Stimulated activated CD4-positive, alpha-beta T cell treated with anti-CD3 and anti-CD28 coated beads, Interleukin-4, amount 100 ng/mL, for 24 hours (primary cell): ENCODE data around the gene GLTP.
"Not testable (repeated sequence)": the region's sequence is repeated elsewhere in the genome, so short reads cannot be mapped to it uniquely, and the experiment has no call there.

ENCODE experiments used
- DNase-seq: peaks from one replicate; pipeline ENCODE4 v3.0.0-alpha.2; 2020

GLTP gene

GRCh38 chr12:109876406-109876805 lies 3.9 kb downstream of the GLTP start:
- DNase-seq: no peak

- no peak for DNase-seq
These were observed 4.7 kb downstream of the GLTP start for GRCh38 chr12:109875572-109876131.

DNA sequence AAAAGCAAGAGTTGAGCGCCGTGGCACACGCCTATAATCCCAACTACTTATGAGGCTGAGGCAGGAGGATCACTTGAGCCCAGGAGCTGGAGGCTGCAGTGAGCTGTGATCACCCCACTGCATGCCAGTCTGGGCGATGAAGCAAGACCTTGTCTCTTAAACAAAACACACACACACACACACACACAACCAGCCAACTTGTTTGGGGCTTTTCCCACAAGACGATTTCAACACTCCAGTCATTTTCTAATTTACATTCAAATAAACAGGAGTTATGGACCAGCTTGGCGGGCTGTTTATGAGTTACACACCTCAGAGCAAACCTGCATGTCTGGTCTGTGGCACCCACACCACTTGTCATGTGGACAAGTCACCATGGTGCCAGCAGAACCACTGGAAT lies 6.7 kb downstream of the GLTP start:
- DNase-seq: no peak

- no peak for DNase-seq
These were observed 8.6 kb downstream of the GLTP start for GRCh38 chr12:109871668-109872314.

- no peak for DNase-seq
These were observed 9.7 kb downstream of the GLTP start for GRCh38 chr12:109870648-109871047.

DNA sequence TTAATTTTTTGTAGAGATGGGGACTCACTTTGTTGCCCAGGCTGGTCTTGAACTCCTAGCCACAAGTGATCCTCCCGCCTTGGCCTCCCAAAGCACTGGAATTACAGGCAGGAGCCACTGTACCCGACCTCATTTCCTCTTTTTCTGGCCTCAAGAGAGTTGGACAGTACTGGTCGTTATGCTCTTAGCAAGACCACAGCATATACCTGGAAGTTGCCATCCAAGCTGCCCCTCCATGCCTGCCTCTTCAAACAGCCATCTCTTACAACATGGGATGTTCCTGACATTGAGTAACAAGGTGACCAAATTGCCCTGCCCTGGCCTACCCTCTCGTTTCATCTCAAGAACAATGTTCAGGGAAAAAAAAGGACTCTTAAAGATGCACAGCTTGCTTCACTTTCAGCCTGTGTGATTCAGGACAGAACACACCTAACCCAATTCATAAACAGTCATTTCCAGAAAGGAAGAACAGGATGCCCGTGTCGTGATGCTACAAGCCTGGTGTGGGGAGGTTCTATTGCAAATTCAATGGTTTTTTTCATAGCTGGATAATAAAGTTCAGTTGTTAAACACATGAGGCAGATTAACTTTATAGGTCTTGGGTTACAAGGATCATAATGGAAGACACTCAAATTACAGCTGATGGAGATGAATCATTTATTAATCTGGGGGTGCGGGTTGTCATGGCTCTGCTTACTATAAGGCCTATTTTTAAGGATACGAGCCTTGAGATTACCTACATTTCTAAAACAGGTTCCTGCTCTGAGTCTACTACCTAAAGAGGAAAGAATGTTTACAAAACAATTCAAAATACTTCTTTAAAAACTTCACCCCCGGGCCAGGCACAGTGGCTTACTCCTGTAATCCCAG lies 11.9 kb downstream of the GLTP start:
- DNase-seq: no peak

GRCh38 chr12:109864916-109865315 lies 15.4 kb downstream of the GLTP start:
- DNase-seq: no peak

GRCh38 chr12:109863847-109864712 lies 16.3 kb downstream of the GLTP start:
- no peak for DNase-seq

- DNase-seq: not testable (repeated sequence)
These were observed 17.9 kb downstream of the GLTP start for GRCh38 chr12:109862491-109862890.

DNA sequence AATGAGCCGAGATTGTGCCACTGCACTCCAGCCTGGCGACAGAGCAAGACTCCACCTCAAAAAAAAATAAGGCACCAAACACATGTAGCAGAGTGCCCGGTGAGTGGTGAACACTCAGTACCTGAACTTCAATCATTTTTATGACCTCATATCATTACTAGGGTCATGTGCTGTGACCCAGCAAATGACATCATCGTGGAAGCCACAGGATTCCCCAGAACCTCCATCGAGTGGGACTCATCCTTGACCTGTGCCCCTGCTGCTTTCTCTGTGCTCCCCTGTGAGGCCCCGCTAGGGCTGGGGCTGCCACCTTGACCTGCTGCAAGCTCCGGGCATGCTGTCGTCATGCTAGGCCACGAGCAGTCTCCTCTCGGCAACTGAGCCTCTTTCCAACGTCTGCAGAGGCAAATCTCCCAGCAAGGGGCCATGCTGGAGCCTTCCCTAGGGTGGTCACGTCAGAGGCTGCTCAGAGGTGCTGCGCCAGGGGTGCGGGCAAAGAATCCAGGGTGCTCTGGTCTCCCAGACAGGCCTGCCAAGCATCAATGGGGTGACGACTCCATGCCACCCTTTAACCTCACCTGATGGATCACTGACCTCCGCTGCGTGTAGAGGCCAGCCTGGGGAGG lies 18.5 kb downstream of the GLTP start:
- DNase-seq: no peak

DNA sequence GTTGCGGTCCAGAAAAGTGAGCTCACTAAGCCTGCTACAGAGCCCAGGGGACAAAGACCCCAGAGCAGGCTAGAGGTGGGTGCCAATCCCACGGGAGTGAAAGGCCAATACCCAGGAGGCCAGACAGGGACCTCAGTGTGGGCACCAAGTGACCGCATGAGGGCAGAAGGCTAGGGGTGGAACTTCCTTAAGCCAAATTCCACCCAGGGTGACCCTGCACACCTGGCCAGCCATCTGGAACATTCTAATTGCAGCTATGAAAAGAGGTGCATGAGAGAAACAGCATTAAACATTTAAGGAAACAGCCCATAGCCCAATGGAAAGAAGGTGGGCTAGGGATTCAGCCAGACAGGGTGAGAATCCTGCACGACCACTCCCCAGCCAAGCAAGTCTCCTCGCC lies 19.4 kb downstream of the GLTP start:
- no peak for DNase-seq

- no peak for DNase-seq
These were observed 21.6 kb downstream of the GLTP start for GRCh38 chr12:109858764-109859163.

DNA sequence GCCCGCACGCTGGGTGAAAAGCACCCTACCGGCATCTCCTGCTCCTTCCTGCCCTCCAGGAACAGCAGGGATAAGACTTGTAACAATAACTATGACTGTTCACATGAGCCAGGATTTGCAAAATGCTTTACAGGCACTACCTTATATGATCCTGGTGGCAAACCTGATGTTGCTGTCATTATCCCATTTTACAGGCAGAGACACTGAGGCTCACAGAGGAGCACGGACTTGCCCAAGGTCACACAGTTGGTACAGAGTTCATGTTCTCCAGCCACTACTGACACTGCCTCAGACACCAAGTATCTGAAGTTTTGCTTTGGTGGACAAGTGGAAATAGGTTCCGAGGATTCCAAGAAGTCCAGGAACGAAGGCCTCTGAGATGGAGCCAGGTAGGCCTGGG lies 22.6 kb downstream of the GLTP start:
- no peak for DNase-seq

- DNase-seq: no peak
These were observed 25.0 kb downstream of the GLTP start for GRCh38 chr12:109855377-109855776.

GRCh38 chr12:109850518-109850917 lies 29.8 kb downstream of the GLTP start:
- not testable (repeated sequence) for DNase-seq

- DNase-seq: no peak
These were observed 33.1 kb downstream of the GLTP start for GRCh38 chr12:109847142-109847735.

GRCh38 chr12:109845824-109846205 lies 34.5 kb downstream of the GLTP start:
- no peak for DNase-seq

DNA sequence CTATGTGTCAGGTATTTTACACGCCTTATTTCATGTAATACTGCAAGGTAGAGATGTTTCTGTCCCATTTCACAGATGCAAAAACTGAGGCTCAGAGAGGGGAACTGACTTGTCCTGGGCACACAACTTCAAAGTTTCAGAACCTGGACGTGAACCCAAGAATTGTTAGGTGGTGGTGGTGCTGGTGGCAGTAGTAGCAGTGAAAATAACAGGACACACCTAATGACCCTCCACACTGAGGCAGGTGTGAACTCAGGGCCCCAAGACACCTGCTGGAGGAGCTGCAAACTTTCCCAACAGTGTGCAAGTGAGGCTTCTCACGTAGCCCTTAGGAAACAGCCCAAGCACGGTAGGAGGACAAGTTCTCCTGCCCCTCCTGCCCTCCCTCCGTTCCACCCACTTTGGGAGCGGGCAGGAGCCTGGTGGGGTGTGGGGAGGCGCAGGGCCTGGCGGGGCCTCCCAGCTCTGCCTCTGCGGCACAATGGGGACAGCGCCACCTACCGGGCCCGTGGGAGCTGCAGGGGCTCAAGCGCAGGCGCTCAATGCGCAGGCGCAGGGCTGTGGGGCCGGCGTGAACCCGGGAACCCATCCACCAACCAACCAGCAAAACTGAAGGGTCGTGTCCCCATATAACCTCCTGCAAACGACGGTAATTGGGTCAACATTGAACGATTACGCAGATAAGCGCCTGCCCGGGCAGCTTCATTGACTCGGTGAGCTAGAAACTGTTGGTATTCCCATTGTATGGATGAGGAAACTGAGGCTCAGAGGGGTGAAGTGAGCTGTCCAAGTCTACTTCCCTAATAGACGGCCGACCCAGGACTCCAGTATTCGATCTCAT lies 35.1 kb downstream of the GLTP start:
- DNase-seq: peak; percentile 90

GRCh38 chr12:109844091-109844490 lies 36.2 kb downstream of the GLTP start:
- no peak for DNase-seq

DNA sequence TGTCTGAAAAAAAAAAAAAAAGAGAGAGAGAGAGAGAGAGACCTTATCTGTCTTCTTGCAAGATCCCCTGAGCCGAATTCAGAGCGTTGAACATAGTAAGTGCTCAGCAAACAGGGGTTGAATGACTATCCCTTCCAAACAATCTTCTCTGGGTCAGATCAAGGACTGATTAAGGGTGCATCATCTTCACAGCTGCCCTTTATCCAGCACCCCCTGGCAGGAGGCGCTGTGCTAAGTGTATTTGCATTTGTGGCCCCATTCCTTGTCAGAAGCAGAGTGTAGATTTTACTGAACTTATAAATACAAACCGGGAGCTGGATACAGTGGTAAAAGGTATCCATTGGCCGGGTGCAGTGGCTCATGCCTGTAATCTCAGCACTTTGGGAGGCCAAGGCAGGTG lies 38.3 kb downstream of the GLTP start:
- DNase-seq: no peak

GRCh38 chr12:109841356-109841755 lies 39.0 kb downstream of the GLTP start:
- no peak for DNase-seq
